Measurements from ENCODE around the gene AMELX.

GRCh38 chrX:11266573-11267003 is 26.6 kb upstream of the AMELX start:
- no peak for TF ChIP-seq CTCF (IDR thresholded peaks at IDR 0.05)
- TF ChIP-seq POLR2AphosphoS5 (IDR thresholded peaks at IDR 0.05; ENCODE audit: insufficient read depth in 1 of 2, low read depth in 1 of 2) = no peak
